SH-SY5Y (cell line): ENCODE results near the gene CMTR2.

Source experiments
- GATA2 ChIP-seq: IDR thresholded peaks from 2 replicates; pipeline ENCODE4 v1.6.1; 2011; ENCODE audit warnings: mild to moderate bottlenecking, low read depth, low read length
- GATA3 ChIP-seq: IDR thresholded peaks from 2 replicates; pipeline ENCODE4 v1.6.1; 2011; ENCODE audit warnings: low read depth, mild to moderate bottlenecking, low read length, moderate library complexity

- TF ChIP-seq GATA3 (no peak), GATA2 (no peak)
Observed at GRCh38 chr16:71337631-71338030, 48.4 kb upstream of the CMTR2 start.
